CD4-positive, alpha-beta T cell (primary cell): ENCODE measurements around the gene CEP68. TPM values are rescaled to one million over a fixed set of nuclear protein-coding genes. Genes with fewer than 3 reads are reported as not detected.

Experiments used
- ATAC-seq: fragments of 200-7000 bp; cut with Tn5 transposase; one replicate; pipeline ENCODE4 v1.10.0; 2022; ENCODE audit warnings: mild to moderate bottlenecking; ENCODE audit not compliant: poor library complexity
- CTCF ChIA-PET: fragments of 350-600 bp; sonication (Branson Sonifier 250); formaldehyde crosslinking; loops from one replicate; lab custom pipeline; 2021; ENCODE audit warnings: antibody characterized with exemption, inconsistent platforms; lab: Charles Lee
- POLR2A ChIA-PET: fragments of 350-600 bp; sonication (Branson Sonifier 250); formaldehyde crosslinking; loops from one replicate; lab custom pipeline; 2021; ENCODE audit warnings: antibody characterized with exemption, inconsistent platforms; lab: Charles Lee
- DNase-seq, 14 experiments: peaks; one replicate each; pipeline ENCODE4 v3.0.0-alpha.2; 2013 to 2020; ENCODE audit warnings: mixed read lengths in 2 of 14
- H3K27ac ChIP-seq, 2 donors: one replicate each; pipeline versions ENCODE4 v1.5.1 to v1.7.0; 2013; ENCODE audit warnings: low read length in 2 of 2, low read depth in 1 of 2, mild to moderate bottlenecking in 1 of 2
- H3K27me3 ChIP-seq, 2 experiments: 1 replicate in 1 of 2; 2 replicates in 1 of 2; pipeline versions ENCODE4 v1.6.1 to v1.7.0; 2013; ENCODE audit warnings: low read length in 2 of 2, control low read depth in 1 of 2, mild to moderate bottlenecking in 1 of 2, moderate library complexity in 1 of 2; ENCODE audit not compliant: insufficient read depth in 2 of 2, control insufficient read depth in 1 of 2
- H3K36me3 ChIP-seq: one replicate; pipeline ENCODE4 v1.6.1; 2013; ENCODE audit warnings: low read length, control low read depth; ENCODE audit not compliant: insufficient read depth
- H3K4me1 ChIP-seq: one replicate; pipeline ENCODE4 v1.6.1; 2013; ENCODE audit warnings: low read length, control low read depth; ENCODE audit not compliant: insufficient read depth
- H3K4me3 ChIP-seq: one replicate; pipeline ENCODE4 v1.5.1; 2013; ENCODE audit warnings: mild to moderate bottlenecking, low read length, moderate library complexity
- H3K9me3 ChIP-seq, 2 experiments: 1 replicate in 1 of 2; 2 replicates in 1 of 2; pipeline versions ENCODE4 v1.6.1 to v1.7.0; 2013; ENCODE audit warnings: low read length in 2 of 2, mild to moderate bottlenecking in 2 of 2, control low read depth in 1 of 2, moderate library complexity in 1 of 2; ENCODE audit not compliant: control insufficient read depth in 1 of 2, insufficient read depth in 1 of 2
- H3K27ac Mint-ChIP-seq: one replicate; pipeline ENCODE4 v1.8.0; 2020; ENCODE audit warnings: mixed read lengths
- H3K27me3 Mint-ChIP-seq: one replicate; pipeline ENCODE4 v1.8.0; 2021; ENCODE audit warnings: mixed read lengths
- H3K36me3 Mint-ChIP-seq: one replicate; pipeline ENCODE4 v1.8.0; 2021; ENCODE audit warnings: low read depth, mixed read lengths
- H3K4me1 Mint-ChIP-seq: one replicate; pipeline ENCODE4 v1.8.0; 2021; ENCODE audit warnings: low read depth, mixed read lengths
- H3K4me3 Mint-ChIP-seq: one replicate; pipeline ENCODE4 v1.8.0; 2020; ENCODE audit warnings: mild to moderate bottlenecking, mixed read lengths
- H3K9me3 Mint-ChIP-seq: one replicate; pipeline ENCODE4 v1.8.0; 2020; ENCODE audit warnings: mixed read lengths
- CTCF ChIP-seq: fragments of 200-600 bp; IDR thresholded peaks from one replicate; pipeline ENCODE4 v1.8.0; 2022; ENCODE audit warnings: antibody characterized with exemption, mild to moderate bottlenecking
- intact Hi-C, 2 experiments: fragments of 100-400 bp; cut with DNase I in 1 of 2; cut with micrococcal nuclease in 1 of 2; formaldehyde crosslinking; loops; one replicate each; pipeline versions ENCODE4 v1.15.1 to v1.9.0; 2023 to 2025; cut with DNase I, micrococcal nuclease
- total RNA-seq, 174 experiments: library from RNA in 2 of 174; stranded (reverse) in 2 of 174; gene quantifications; one replicate each; pipeline ENCODE4 v1.2.3 and lab custom pipeline; 2021 to 2026

Gene CEP68
- total RNA-seq, 2 experiments from 2014 or later = 19.4 to 20.1 TPM

GRCh38 chr2:65098741-65099140 lies 42.5 kb downstream of the CEP68 start:
- no peaks in the 10 kb centered on the region for H3K27me3 Mint-ChIP-seq
- Histone ChIP-seq H3K4me3 (no peak overlapping the region), H3K4me1 (no peaks in the 10 kb centered on the region), H3K9me3 (no peaks in the 10 kb centered on the region), H3K27me3 (no peaks in the 10 kb centered on the region), H3K27ac (no peak overlapping the region), H3K36me3 (peaks cover 68% of the 10 kb centered on the region)
- DNase-seq (no peak), ATAC-seq (no peak)
- TF ChIP-seq CTCF = no peak
- H3K27ac Mint-ChIP-seq = peak overlapping the region; percentile 39
- intact Hi-C loops = no loop called here
- H3K36me3 Mint-ChIP-seq = peaks cover 82% of the 10 kb centered on the region
- H3K9me3 Mint-ChIP-seq = no peaks in the 10 kb centered on the region
- H3K4me1 Mint-ChIP-seq = peaks cover 32% of the 10 kb centered on the region
- ChIA-PET CTCF (no interaction called here), POLR2A (no interaction called here)
- no peak overlapping the region for H3K4me3 Mint-ChIP-seq

- ATAC-seq (no peak), DNase-seq (no peak)
- Histone ChIP-seq H3K27me3 (no peaks in the 10 kb centered on the region), H3K4me1 (no peaks in the 10 kb centered on the region), H3K27ac (no peak overlapping the region), H3K36me3 (peaks cover 63% of the 10 kb centered on the region), H3K4me3 (no peak overlapping the region), H3K9me3 (no peaks in the 10 kb centered on the region)
- Mint-ChIP-seq H3K4me3 (no peak overlapping the region), H3K27ac (no peak overlapping the region), H3K4me1 (peaks cover 48% of the 10 kb centered on the region), H3K27me3 (no peaks in the 10 kb centered on the region), H3K36me3 (peaks cover 86% of the 10 kb centered on the region), H3K9me3 (no peaks in the 10 kb centered on the region)
- ChIA-PET CTCF (interaction anchor here (1.4 kb wide), 1 partner anchor 20 kb away, joined by 4 read pairs; no protein-coding TSS in a partner anchor), POLR2A (interaction anchor here (1.4 kb wide), 1 partner anchor 29 kb away, joined by 4 read pairs; the partner anchor contains the start of gene RAB1A)
- intact Hi-C loops = no loop called here
- TF ChIP-seq CTCF = no peak
These were observed 44.9 kb downstream of the CEP68 start for GRCh38 chr2:65101071-65101470.

- H3K9me3 Mint-ChIP-seq = no peaks in the 10 kb centered on the region
- POLR2A ChIA-PET = no interaction called here
- TF ChIP-seq CTCF = no peak
- CTCF ChIA-PET = interaction anchor here (1.6 kb wide), 1 partner anchor 31 kb away, joined by 4 read pairs; no protein-coding TSS in a partner anchor
- H3K27ac Mint-ChIP-seq = no peak overlapping the region
- peaks cover 11% of the 10 kb centered on the region for H3K4me1 ChIP-seq
- H3K36me3 Mint-ChIP-seq = peaks cover 72% of the 10 kb centered on the region
- no peaks in the 10 kb centered on the region for H3K9me3 ChIP-seq
- no peaks in the 10 kb centered on the region for H3K27me3 ChIP-seq
- H3K4me1 Mint-ChIP-seq = peaks cover 39% of the 10 kb centered on the region
- H3K4me3 ChIP-seq = no peak overlapping the region
- intact Hi-C loops = no loop called here
- no peak overlapping the region for H3K4me3 Mint-ChIP-seq
- DNase-seq (no peak), ATAC-seq (no peak)
- no peaks in the 10 kb centered on the region for H3K27me3 Mint-ChIP-seq
- peaks cover 57% of the 10 kb centered on the region for H3K36me3 ChIP-seq
- H3K27ac ChIP-seq = no peak overlapping the region
These were observed 46.9 kb downstream of the CEP68 start for GRCh38 chr2:65103013-65103715.
